Measurements from ENCODE around the gene PCMTD2.

GRCh38 chr20:64242797-64243475 is 12.6 kb upstream of the PCMTD2 start:
- TF ChIP-seq EZH2 (IDR thresholded peaks at IDR 0.05) (no peak), CTCF (IDR thresholded peaks at IDR 0.05) (no peak)
